HUDEP-2 (cell line): Measurements from ENCODE around the gene GRIK5.
"Not testable (repeated sequence)": the region's sequence is repeated elsewhere in the genome, so short reads cannot be mapped to it uniquely, and the experiment has no call there.

Experiments used
- DNase-seq, 76 experiments: peaks; one replicate each; lab custom pipeline; 2025; ENCODE audit not compliant: unreplicated experiment in 76 of 76; lab: John Stamatoyannopoulos, UW

Gene GRIK5

GRCh38 chr19:42023121-42023942, 46.7 kb downstream of the GRIK5 start:
- DNase-seq, result peak in 47 of 76 experiments; percentile 3 to 70 (median 33)

- DNase-seq, result no peak
Observed at GRCh38 chr19:42022616-42023015, 47.4 kb downstream of the GRIK5 start.

GRCh38 chr19:42021185-42021584, 48.8 kb downstream of the GRIK5 start:
- DNase-seq, result no peak

- peak in 1 of 76 experiments; percentile 7 for DNase-seq
Observed at GRCh38 chr19:42018503-42019193, 51.4 kb downstream of the GRIK5 start.

GRCh38 chr19:42017040-42017439, 53.0 kb downstream of the GRIK5 start:
- no peak for DNase-seq

- DNase-seq, result not testable (repeated sequence)
Observed at GRCh38 chr19:42012747-42013146, 57.3 kb downstream of the GRIK5 start.

GRCh38 chr19:42010245-42011126, 59.5 kb downstream of the GRIK5 start:
- DNase-seq, result peak in 1 of 76 experiments; percentile 9

GRCh38 chr19:42006569-42006968, 63.4 kb downstream of the GRIK5 start:
- DNase-seq, result no peak

GRCh38 chr19:42005504-42005903, 64.5 kb downstream of the GRIK5 start:
- DNase-seq, result no peak

- no peak for DNase-seq
Observed at GRCh38 chr19:42003506-42004294, 66.3 kb downstream of the GRIK5 start.

- DNase-seq, result no peak
Observed at GRCh38 chr19:41999878-42000208, 70.2 kb downstream of the GRIK5 start.

- DNase-seq, result no peak
Observed at GRCh38 chr19:41999071-41999877, 70.7 kb downstream of the GRIK5 start.

GRCh38 chr19:41998246-41999020, 71.6 kb downstream of the GRIK5 start:
- DNase-seq, result peak in 34 of 76 experiments; percentile 5 to 58 (median 27)

GRCh38 chr19:41997851-41998229, 72.2 kb downstream of the GRIK5 start:
- DNase-seq, result no peak

GRCh38 chr19:41997121-41997850, 72.7 kb downstream of the GRIK5 start:
- DNase-seq, result peak in 37 of 76 experiments; percentile 9 to 54 (median 28)

GRCh38 chr19:41995959-41996797, 73.8 kb downstream of the GRIK5 start:
- peak in 1 of 76 experiments; percentile 11 for DNase-seq
